Upper lobe of right lung (tissue), 1 donor: ENCODE results near the gene CDKN2AIP. TPM values are rescaled to one million over a fixed set of nuclear protein-coding genes. Genes with fewer than 3 reads are reported as not detected.

Experiments used
- ATAC-seq: fragments of 200-7000 bp; cut with Tn5 transposase; one replicate; pipeline ENCODE4 v1.9.1; 2020; ENCODE audit warnings: mild to moderate bottlenecking, moderate library complexity
- DNase-seq: peaks from one replicate; pipeline ENCODE4 v3.0.0-alpha.2; 2020
- H3K27ac ChIP-seq: fragments of 200-600 bp; one replicate; pipeline ENCODE4 v1.8.0; 2022
- H3K27me3 ChIP-seq: fragments of 200-600 bp; one replicate; pipeline ENCODE4 v1.8.0; 2022; ENCODE audit warnings: mild to moderate bottlenecking
- H3K36me3 ChIP-seq: fragments of 200-600 bp; one replicate; pipeline ENCODE4 v1.8.0; 2022
- H3K4me1 ChIP-seq: fragments of 200-600 bp; one replicate; pipeline ENCODE4 v1.8.0; 2022
- H3K4me3 ChIP-seq: fragments of 200-600 bp; one replicate; pipeline ENCODE4 v1.8.0; 2022; ENCODE audit warnings: mild to moderate bottlenecking
- H3K9me3 ChIP-seq: fragments of 200-600 bp; one replicate; pipeline ENCODE4 v1.8.0; 2022
- intact Hi-C: fragments of 100-400 bp; cut with DNase I; formaldehyde crosslinking; loops from one replicate; pipeline ENCODE4 v1.11.0; 2022
- total RNA-seq: library from RNA; stranded (reverse); fragmentation: NEBNext Ultra II Directional; extraction: Animal tissue kit (Norgen Biotek cat#: 25700); gene quantifications from one replicate; pipeline ENCODE4 v1.2.1, GENCODE V29; 2021
- TF ChIP-seq, protein P1 (sequence below): fragments of 200-600 bp; IDR thresholded peaks from one replicate; pipeline ENCODE4 v1.8.0; 2022; ENCODE audit warnings: antibody characterized with exemption
- donor health status: DM: no; HTN: yes; CAD: no; lungs with severe emphysema.

The CDKN2AIP gene
- total RNA-seq, 1 donor from 2014 or later = 16.7 TPM

DNA sequence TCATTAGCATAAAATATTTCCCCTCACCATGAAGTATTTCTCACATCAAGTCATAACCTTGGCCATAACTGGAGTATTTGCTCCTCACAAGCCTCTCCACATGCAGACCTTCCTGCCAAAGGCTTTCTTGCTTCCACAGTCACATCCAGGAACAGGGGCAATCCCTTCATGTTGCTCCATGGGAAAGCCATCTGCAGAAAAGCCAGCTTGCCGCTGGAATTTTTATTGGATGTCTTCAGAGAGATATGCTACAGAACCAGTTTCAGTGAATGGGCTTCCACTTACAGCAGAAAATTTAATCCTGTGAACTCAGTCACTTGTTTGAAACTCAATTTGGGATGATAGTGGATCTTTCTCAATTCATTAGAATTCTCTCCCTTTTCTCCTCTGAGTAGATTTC is 3.2 kb upstream of the CDKN2AIP start:
- TF ChIP-seq, protein P1, sequence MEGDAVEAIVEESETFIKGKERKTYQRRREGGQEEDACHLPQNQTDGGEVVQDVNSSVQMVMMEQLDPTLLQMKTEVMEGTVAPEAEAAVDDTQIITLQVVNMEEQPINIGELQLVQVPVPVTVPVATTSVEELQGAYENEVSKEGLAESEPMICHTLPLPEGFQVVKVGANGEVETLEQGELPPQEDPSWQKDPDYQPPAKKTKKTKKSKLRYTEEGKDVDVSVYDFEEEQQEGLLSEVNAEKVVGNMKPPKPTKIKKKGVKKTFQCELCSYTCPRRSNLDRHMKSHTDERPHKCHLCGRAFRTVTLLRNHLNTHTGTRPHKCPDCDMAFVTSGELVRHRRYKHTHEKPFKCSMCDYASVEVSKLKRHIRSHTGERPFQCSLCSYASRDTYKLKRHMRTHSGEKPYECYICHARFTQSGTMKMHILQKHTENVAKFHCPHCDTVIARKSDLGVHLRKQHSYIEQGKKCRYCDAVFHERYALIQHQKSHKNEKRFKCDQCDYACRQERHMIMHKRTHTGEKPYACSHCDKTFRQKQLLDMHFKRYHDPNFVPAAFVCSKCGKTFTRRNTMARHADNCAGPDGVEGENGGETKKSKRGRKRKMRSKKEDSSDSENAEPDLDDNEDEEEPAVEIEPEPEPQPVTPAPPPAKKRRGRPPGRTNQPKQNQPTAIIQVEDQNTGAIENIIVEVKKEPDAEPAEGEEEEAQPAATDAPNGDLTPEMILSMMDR = no peak
- no peaks in the 10 kb centered on the region for H3K9me3 ChIP-seq
- intact Hi-C loops = no loop called here
- no peak overlapping the region for H3K27ac ChIP-seq
- peaks cover 7% of the 10 kb centered on the region for H3K36me3 ChIP-seq
- H3K4me3 ChIP-seq = no peak overlapping the region
- DNase-seq (no peak), ATAC-seq (no peak)
- no peaks in the 10 kb centered on the region for H3K27me3 ChIP-seq
- peaks cover 14% of the 10 kb centered on the region for H3K4me1 ChIP-seq

DNA sequence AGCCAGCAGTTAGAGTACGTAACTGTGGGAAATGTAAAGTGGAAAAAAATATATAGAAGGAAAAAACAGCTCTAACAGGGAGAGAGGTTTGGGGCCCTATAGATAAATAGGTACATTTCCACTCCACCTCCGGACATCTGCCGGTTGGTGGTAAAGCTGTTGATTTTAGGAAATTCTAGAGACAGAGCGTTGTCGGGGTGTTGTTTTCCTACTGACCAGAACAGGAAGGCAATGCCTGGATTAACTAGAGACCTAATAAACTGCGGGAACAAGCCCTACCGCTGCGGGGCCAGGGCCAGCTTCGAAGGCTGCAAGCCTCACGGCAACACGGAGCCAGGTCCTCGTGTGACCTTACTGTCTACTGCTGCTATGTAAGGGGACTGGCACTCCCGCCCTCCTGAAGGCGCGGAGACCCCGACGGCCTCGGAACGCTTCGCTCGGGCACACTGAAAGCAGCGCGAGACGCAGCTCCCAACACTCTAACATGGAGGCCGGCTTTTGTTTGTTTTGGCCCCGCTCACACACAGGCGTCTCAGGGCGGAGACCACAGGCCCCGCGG is 702 bp upstream of the CDKN2AIP start:
- no peaks in the 10 kb centered on the region for H3K27me3 ChIP-seq
- TF ChIP-seq, protein P1 = no peak
- no peaks in the 10 kb centered on the region for H3K9me3 ChIP-seq
- ATAC-seq (no peak), DNase-seq (no peak)
- peak overlapping the region; percentile 92 for H3K4me3 ChIP-seq
- H3K4me1 ChIP-seq = peaks cover 37% of the 10 kb centered on the region
- peaks cover 32% of the 10 kb centered on the region for H3K36me3 ChIP-seq
- peak overlapping the region; percentile 100 for H3K27ac ChIP-seq
- intact Hi-C loops = no loop called here

DNA sequence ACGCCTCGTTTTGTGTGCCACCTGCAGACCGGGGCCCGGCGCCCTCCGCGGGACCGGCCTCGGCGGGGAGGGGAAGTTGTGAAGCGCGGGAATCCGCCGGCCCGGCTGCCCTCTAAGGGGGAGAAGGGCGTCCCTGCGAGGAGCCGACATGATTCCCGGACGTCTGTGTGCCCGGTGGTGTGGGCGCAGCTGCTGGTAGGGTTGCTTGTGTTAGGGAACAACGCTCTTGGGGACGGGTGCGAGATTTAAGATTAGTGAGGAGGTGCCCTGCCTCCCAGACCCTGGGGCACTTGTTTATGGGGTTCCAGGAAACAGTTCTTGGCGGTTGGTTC is 627 bp downstream of the CDKN2AIP start:
- intact Hi-C loops = no loop called here
- ATAC-seq (peak; percentile 25), DNase-seq (peak; percentile 82)
- TF ChIP-seq, protein P1 = no peak
- Histone ChIP-seq H3K27ac (peak overlapping the region; percentile 100), H3K4me1 (peaks cover 44% of the 10 kb centered on the region), H3K4me3 (peak overlapping the region; percentile 92), H3K36me3 (peaks cover 43% of the 10 kb centered on the region), H3K27me3 (no peaks in the 10 kb centered on the region), H3K9me3 (no peaks in the 10 kb centered on the region)

DNA sequence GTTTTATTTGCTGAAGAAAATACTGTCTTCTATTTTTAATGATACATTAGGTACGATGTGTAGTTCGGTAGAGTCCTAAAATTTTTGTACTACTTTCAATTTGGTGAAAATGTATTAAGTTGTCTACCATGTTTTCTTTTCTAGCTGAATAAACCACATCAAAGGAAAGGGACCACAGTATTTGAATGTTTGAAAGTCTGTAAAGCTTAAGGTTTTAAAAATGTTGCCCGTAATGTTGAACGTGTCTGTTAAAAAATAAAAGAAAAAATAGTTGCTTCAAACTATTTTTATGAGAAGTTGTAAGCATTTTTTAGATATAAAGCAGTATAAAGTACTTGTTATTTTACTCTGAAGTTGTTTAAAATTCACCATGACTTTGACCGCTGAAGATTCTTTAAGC is 3.2 kb downstream of the CDKN2AIP start:
- intact Hi-C loops = no loop called here
- ATAC-seq = no peak
- no peak overlapping the region for H3K4me3 ChIP-seq
- H3K9me3 ChIP-seq = no peaks in the 10 kb centered on the region
- peaks cover 44% of the 10 kb centered on the region for H3K4me1 ChIP-seq
- TF ChIP-seq, protein P1 = no peak
- H3K27ac ChIP-seq = no peak overlapping the region
- no peak for DNase-seq
- H3K27me3 ChIP-seq = no peaks in the 10 kb centered on the region
- peaks cover 60% of the 10 kb centered on the region for H3K36me3 ChIP-seq

DNA sequence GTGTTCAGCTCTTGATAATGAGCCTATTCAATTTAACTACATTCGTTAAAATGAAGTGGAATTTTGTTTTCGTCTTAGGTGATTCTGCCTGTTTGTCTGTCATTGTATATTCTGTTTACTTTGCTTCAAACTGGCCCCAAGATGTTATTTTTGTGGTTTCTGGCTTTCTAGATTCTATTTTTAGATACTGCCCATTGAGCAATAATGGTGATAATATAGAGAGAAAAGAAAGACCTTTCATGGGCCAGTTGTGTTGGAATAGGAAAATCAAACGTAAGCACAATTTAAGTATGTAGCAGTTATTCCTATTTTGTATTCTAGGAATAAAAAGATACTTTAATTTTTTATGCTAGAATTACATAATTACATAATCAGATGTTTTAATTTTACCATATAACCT is 4.0 kb downstream of the CDKN2AIP start:
- H3K4me3 ChIP-seq = no peak overlapping the region
- H3K4me1 ChIP-seq = peaks cover 39% of the 10 kb centered on the region
- H3K27ac ChIP-seq = no peak overlapping the region
- intact Hi-C loops = no loop called here
- ATAC-seq = no peak
- TF ChIP-seq, protein P1 = no peak
- H3K36me3 ChIP-seq = peaks cover 67% of the 10 kb centered on the region
- no peaks in the 10 kb centered on the region for H3K9me3 ChIP-seq
- no peak for DNase-seq
- no peaks in the 10 kb centered on the region for H3K27me3 ChIP-seq
